NCI-H748 (cell line): ENCODE results near the gene CNOT4.
"Not testable (repeated sequence)": the region's sequence is repeated elsewhere in the genome, so short reads cannot be mapped to it uniquely, and the experiment has no call there.

ENCODE experiments used
- DNase-seq: peaks from one replicate; lab custom pipeline; 2025; ENCODE audit not compliant: unreplicated experiment; lab: John Stamatoyannopoulos, UW

The CNOT4 gene

DNA sequence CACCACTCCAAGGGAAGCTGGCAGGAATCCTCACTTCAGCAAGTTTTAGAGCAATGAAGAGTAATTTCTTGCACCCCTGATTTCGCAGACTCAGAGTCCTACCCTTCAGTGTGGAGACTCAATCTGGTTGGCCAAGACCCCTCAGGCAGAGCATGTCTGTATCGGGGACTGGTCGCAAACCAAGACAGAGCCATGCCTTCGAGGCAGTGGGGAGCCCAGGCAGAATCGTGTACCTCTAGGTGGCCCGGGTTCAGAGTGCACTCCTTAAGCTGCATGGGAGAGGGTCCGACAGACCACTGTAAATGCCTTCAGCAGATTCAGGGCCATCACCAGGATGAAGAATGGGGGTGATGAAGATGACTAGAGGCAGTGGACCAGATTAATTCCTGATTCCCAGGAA lies 181.4 kb downstream of the CNOT4 start:
- DNase-seq = no peak

DNA sequence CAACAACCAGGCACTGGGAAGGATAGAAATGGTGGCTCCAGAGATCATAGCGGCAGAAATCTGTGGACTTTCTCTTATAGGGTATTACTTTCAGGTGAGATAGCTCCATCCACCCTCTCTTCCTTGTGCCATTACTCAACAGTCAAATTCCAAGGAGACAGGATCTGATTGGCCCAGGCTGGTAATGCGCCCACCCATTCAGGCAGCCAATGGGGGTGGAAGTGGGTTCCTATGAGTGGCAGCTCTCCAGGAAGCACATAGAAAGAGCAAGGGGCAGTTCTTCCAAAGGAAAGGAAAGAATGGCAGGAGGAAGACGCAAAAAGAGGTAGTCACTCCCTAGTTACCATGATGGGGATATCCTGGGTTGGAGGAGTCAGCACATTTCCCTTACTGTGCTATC lies 181.8 kb downstream of the CNOT4 start:
- no peak for DNase-seq

DNA sequence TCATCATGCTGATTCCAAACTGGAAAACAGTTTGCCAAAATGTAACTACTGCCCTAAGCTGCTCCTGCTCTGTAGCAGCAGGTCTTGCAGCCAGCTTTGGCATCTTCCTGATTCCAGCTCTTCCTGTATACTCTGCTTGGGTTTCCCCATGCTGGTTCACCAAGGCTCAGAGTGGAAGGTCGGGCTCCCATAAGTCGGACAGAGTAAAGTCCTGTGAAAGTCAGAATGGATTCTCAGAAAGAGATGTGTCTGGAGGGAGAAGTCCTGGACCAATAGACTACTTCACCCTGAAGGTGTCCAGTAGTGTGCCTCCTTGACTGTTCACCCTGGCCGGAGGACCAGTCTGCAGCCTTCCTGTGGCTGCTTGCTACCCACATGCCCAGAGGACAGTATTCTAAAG lies 182.4 kb downstream of the CNOT4 start:
- no peak for DNase-seq

DNA sequence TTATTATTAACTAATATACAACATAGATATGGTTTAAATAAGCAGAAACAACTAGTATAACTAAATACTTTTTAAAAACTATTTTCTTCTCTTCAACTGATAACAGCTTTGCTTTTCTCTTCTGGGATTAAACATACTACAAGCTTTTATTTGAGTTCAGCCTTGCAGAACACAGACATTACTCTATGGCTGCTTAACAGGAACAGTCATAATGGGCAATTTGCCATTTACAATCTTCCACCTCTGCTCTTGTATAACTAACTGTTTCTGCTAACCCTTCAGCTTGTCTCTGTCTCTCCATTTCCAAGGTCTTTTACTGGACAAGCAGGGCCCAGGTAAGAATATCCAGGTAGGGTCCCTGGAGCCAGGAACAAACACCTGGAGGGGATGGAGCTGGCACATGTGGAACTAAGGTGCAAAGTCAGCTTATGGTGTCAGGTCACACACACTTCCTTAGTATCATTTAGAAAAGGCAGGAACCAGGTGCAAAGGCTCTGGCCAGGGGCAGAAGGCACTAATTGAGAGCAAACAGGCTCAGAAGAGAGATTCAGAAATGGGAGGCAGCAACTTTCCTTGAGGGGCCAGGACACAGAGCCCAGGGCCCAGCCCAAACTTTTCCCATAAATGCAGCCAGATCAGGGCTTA lies 183.1 kb downstream of the CNOT4 start:
- DNase-seq = no peak

DNA sequence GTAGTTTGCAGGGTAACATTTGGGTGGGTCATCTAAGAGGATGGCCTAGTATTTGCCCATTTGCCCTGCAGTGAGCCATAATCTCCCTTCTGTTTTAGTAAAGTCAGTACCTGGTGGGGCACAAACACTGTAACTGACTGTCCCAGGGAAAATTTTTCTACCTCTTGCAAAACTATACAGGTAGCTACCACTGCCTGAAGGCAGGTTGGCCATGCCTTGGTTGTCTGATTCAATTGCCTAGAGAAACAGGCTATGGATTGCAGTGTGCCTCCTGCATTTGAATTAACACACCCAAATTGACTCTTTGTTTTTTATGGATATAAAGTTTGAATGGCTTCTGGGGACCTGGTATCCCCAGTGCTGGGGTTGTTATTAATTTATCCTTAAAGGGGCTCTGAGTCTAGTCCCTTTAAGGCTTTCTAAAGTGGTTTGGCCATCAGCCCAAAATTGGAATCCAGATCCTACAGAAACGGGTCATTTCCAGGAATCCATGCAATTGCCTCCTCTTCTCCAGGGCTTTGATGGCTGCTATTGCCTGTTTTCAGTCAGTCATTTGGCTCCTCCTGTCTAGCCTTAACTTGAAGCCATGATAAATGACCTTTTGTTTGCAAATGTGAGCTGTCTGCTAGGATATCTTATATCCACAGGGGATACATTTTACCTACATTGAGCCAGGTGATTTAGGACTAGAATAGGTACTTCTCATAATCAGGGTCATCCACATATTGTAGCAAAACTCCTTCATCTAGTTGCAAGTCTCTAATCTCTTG lies 187.1 kb downstream of the CNOT4 start:
- no peak for DNase-seq

DNA sequence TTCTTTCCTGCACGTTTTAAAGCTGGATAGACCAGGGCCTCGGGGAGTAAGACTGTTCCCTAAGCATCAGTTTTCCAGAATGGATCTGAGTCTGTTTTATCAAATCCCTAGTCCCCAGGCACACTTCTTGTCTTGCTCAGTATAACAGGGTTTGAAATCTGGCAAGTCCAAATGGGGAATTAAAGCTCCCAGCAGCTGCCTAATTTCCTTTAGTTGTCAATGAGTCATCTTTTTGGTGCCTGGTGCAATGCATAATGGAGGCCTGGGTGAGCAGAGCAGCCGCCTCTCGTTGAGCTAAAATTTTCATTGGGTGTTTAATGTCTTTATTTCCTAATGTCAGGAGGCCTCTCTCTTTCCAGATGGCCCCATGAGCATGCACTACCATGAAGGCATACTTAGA lies 188.3 kb downstream of the CNOT4 start:
- DNase-seq = no peak

DNA sequence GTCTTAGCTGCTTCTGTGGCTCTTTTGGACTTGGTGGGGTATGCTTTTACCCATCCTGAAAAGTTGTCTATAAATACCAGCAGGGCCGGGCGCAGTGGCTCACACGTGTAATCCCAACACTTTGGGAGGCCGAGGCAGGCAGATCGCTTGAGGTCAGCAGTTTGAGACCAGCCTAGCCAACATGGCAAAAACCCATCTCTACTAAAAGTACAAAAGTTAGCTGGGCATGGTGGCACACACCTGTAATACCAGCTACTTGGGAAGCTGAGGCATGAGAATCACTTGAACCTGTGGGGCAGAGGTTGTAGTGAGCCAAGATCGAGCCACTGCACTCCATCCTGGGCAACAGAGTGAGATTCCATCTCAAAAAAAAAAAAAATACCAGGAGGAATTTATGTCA lies 188.9 kb downstream of the CNOT4 start:
- DNase-seq = not testable (repeated sequence)

DNA sequence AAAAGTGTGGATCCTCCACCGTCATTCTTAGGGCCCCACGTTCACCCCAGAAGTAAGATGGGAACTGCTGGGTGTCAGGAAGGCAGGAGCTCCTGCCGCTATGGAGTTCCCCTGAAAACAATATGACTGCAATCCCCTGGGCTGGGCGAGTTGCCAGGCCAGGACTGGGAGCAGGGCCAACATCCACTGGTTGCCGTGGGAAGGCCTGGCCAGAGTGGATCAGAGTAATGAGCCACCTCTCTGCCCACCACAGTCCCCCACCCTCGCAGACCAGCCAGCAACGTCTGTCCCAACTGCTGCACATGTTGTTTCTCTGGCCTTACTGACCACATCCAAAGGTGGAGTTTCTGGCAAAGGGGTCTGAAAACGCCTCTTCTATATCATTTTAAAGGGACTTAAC lies 189.6 kb downstream of the CNOT4 start:
- peak; percentile 51 for DNase-seq

DNA sequence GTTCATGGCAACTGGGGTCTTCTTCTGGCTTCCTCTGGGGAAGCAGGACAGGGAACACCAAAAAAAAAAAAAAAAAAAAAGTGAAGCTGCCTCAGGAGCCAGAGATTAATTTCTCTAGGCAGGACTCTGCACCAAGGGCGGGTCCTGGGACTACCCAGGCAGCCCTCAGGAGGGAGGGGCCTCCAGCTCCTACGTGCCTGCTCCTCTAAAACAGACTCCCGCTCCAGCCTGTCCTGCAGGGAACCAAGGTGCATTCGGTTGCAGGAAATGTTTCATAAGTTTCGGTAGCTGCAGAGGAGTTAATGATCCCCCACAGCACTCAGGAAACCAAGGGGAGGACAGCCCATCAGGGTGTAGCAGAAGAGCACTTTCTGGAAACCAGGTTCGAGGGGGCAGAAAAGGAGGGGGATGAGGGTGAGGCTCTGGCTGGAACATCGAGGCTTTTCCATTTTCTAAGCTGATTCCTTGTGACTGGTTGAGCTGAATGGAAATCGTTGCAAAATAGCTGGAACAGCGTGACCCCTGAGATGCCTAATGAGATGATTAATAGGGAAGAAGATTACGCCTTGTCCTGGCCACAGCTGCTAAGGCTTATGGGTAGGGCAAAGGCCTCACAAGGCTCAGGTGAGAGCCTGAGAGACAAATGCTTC lies 192.1 kb downstream of the CNOT4 start:
- no peak for DNase-seq

DNA sequence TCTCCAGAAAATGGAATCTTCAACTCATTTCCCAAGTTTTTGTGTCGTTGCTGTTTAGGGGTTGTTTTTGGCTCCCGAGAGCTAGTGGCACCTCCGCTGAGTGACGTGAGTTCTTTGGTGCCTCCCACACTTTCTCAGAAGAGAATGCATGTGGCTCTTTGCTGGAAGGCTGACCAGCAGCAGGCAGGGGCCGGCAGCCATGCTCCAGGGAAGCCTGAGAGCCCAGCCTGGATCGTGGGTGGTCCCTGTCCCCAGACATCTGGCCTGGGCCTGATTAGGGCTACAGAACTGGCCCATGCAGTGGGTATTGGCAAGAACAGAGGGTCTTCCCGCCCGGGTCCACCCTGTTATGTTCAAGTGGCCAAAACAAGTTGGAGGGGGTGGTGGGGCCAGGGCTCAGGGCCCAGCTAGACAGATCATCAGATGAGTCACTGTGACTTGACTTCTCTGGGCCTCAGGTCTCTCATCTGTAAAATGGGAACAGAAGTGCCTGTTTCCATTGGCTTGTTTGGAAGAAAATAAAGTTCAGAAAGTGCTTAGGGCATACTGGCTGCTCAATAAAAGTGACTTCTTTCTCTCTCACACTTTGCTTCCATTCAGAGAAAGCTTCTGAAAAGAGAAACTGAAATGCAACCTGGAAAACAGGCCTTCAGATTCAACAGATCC lies 193.1 kb downstream of the CNOT4 start:
- DNase-seq = no peak

DNA sequence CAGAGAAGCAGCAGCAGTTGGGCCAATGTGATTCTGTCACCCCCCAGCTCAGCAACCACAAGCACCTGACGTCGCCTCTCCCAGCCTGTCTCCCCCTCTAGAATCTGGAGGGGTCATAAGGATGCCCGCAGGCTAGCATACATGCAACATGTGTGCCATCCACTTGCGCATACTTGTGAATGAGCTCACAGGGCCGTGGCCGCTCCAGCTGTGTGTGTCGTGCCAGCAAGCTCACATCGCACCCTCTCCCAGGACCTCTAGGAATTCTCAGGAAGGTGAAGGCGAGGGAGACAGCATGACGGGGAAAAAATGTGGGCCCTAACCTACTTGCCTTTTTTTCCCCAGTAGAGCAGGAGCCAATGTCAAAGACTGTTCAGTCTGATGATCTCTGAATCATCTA lies 195.9 kb downstream of the CNOT4 start:
- DNase-seq = no peak
